Measurements from ENCODE around the gene TSHZ3.

DNA sequence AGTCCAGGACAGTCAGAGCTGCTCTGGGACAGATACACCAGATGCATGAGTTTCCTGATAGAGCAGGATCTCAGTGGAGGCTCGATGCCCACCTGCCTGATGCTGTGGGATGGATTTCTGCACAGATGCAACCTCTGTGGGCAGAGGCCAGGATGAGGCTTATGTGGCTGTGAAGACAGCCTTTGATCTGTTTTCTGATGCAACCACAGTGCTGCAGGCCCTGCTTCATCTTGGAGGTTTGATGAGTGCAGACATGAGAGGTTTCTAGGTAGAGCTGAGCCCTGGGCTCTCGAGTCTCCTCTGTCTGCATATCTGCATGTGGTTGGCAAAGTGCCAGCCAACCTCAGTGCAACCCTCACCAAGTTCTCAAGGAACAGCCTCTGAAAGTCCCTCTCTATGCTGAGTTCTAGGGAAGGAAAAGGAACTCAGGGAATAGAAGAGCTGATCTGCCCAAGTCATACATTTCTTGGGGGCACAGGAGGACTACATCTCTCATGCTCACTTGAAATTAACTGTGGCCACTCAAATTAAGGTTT, 23.1 kb upstream of the TSHZ3 start:
- TF ChIP-seq, protein P1, sequence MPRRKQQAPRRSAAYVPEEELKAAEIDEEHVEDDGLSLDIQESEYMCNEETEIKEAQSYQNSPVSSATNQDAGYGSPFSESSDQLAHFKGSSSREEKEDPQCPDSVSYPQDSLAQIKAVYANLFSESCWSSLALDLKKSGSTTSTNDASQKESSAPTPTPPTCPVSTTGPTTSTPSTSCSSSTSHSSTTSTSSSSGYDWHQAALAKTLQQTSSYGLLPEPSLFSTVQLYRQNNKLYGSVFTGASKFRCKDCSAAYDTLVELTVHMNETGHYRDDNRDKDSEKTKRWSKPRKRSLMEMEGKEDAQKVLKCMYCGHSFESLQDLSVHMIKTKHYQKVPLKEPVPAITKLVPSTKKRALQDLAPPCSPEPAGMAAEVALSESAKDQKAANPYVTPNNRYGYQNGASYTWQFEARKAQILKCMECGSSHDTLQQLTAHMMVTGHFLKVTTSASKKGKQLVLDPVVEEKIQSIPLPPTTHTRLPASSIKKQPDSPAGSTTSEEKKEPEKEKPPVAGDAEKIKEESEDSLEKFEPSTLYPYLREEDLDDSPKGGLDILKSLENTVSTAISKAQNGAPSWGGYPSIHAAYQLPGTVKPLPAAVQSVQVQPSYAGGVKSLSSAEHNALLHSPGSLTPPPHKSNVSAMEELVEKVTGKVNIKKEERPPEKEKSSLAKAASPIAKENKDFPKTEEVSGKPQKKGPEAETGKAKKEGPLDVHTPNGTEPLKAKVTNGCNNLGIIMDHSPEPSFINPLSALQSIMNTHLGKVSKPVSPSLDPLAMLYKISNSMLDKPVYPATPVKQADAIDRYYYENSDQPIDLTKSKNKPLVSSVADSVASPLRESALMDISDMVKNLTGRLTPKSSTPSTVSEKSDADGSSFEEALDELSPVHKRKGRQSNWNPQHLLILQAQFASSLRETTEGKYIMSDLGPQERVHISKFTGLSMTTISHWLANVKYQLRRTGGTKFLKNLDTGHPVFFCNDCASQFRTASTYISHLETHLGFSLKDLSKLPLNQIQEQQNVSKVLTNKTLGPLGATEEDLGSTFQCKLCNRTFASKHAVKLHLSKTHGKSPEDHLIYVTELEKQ (CRISPR knock-in tag; IDR thresholded peaks at IDR 0.05): no peak
- TF ChIP-seq ZBTB11 (CRISPR knock-in tag; IDR thresholded peaks at IDR 0.05) (no peak), MXI1 (IDR thresholded peaks at IDR 0.05; ENCODE audit: low read depth, low read length) (no peak), CTCF (IDR thresholded peaks at IDR 0.05 in 2 of 3, conservative IDR thresholded peaks at IDR 0.05 in 1 of 3; ENCODE audit: insufficient read depth in 2 of 3, low read depth in 1 of 3, low read length in 3 of 3) (no peak), POLR2A (conservative IDR thresholded peaks at IDR 0.05) (no peak), YBX1 (IDR thresholded peaks at IDR 0.05) (no peak), NFYB (IDR thresholded peaks at IDR 0.05; ENCODE audit: extremely low read depth, insufficient read length) (no peak), ZBTB49 (CRISPR knock-in tag; IDR thresholded peaks at IDR 0.05; ENCODE audit: borderline replicate concordance) (no peak), FOXA1 (IDR thresholded peaks at IDR 0.05; ENCODE audit: borderline replicate concordance) (no peak), SLC30A9 (CRISPR knock-in tag; IDR thresholded peaks at IDR 0.05) (no peak), CTCFL (IDR thresholded peaks at IDR 0.05; ENCODE audit: borderline replicate concordance, insufficient read depth, low read depth, low read length, poor library complexity, severe bottlenecking) (no peak)
- TF ChIP-seq, protein P2, sequence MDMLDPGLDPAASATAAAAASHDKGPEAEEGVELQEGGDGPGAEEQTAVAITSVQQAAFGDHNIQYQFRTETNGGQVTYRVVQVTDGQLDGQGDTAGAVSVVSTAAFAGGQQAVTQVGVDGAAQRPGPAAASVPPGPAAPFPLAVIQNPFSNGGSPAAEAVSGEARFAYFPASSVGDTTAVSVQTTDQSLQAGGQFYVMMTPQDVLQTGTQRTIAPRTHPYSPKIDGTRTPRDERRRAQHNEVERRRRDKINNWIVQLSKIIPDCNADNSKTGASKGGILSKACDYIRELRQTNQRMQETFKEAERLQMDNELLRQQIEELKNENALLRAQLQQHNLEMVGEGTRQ (CRISPR knock-in tag; IDR thresholded peaks at IDR 0.05): no peak

Data from K562 (cell line).